Measurements from ENCODE around the gene KIFC3.

Gene KIFC3

GRCh38 chr16:57743458-57743857 is 58.8 kb downstream of the KIFC3 start:
- TF ChIP-seq CTCF (IDR thresholded peaks at IDR 0.05; ENCODE audit: low read depth, low read length) = no peak

GRCh38 chr16:57742543-57742942 is 59.7 kb downstream of the KIFC3 start:
- DNase-seq (ENCODE audit: extremely low read depth, low read depth) = no peak
- no peak for TF ChIP-seq CTCF (IDR thresholded peaks at IDR 0.05; ENCODE audit: low read depth, low read length)

More at GRCh38 chr16:57743458-57743857, 58.8 kb downstream of the KIFC3 start:
- no peak for DNase-seq (ENCODE audit: extremely low read depth, low read depth)

- DNase-seq (ENCODE audit: extremely low read depth, low read depth) = no peak
- no peak for TF ChIP-seq CTCF (IDR thresholded peaks at IDR 0.05; ENCODE audit: low read depth, low read length)
These were observed 60.6 kb downstream of the KIFC3 start for GRCh38 chr16:57741660-57742191.

- no peak for DNase-seq (ENCODE audit: extremely low read depth, low read depth)
- no peak for TF ChIP-seq CTCF (IDR thresholded peaks at IDR 0.05; ENCODE audit: low read depth, low read length)
These were observed 61.7 kb downstream of the KIFC3 start for GRCh38 chr16:57740423-57741071.

- DNase-seq (ENCODE audit: extremely low read depth, low read depth) = no peak
- no peak for TF ChIP-seq CTCF (IDR thresholded peaks at IDR 0.05; ENCODE audit: low read depth, low read length)
These were observed 62.4 kb downstream of the KIFC3 start for GRCh38 chr16:57739756-57740422.

- DNase-seq (ENCODE audit: extremely low read depth, low read depth) = no peak
- no peak for TF ChIP-seq CTCF (IDR thresholded peaks at IDR 0.05; ENCODE audit: low read depth, low read length)
These were observed 63.4 kb downstream of the KIFC3 start for GRCh38 chr16:57738844-57739243.

Measured in AG09319 (cell line).